GM12878 (cell line): ENCODE results near the gene CYP2A6. TPM values are rescaled to one million over a fixed set of nuclear protein-coding genes. Genes with fewer than 3 reads are reported as not detected.
A peak's percentile ranks its signal among the peaks of the same experiment; 100 is the strongest.

Source experiments
- ATAC-seq: fragments of 200-7000 bp; cut with Tn5 transposase; 3 replicates; pipeline ENCODE4 v1.9.1; 2020; ENCODE audit warnings: mild to moderate bottlenecking, moderate library complexity
- BruUV-seq: library from RNA; stranded (reverse); fragments of 400-500 nt; replicated peaks from 2 replicates; lab custom pipeline; 2021; lab: Mats Ljungman, UMichigan
- CTCF ChIA-PET: fragments of 300-600 bp; sonication (Branson Sonifier 250); formaldehyde crosslinking; extraction: SDS; loops from one replicate; lab custom pipeline; 2021; ENCODE audit warnings: inconsistent platforms; lab: Yijun Ruan, JAX
- POLR2A ChIA-PET: fragments of 350-600 bp; formaldehyde crosslinking; extraction: SDS; loops from one replicate; lab custom pipeline; 2021; ENCODE audit warnings: inconsistent platforms; lab: Charles Lee
- RAD21 ChIA-PET: fragments of 300-600 bp; sonication (Branson Sonifier 250); formaldehyde crosslinking; loops from one replicate; lab custom pipeline; 2023; ENCODE audit warnings: antibody characterized with exemption; ENCODE audit not compliant: unreplicated experiment; lab: Charles Lee
- SMC1A ChIA-PET: fragments of 300-600 bp; sonication (Branson Sonifier 250); formaldehyde crosslinking; loops from one replicate; lab custom pipeline; 2023; ENCODE audit not compliant: unreplicated experiment, uncharacterized antibody; lab: Charles Lee
- DNase-seq: peaks from one replicate; pipeline ENCODE4 v3.0.0-alpha.2; 2011; ENCODE audit warnings: low read depth, low spot score
- FAIRE-seq: peaks from 3 replicates; lab custom pipeline; 2011; peaks lifted over from hg19 to GRCh38; lab: Jason Lieb, UNC
- H2AFZ ChIP-seq: 2 replicates; pipeline ENCODE4 v1.6.0; 2011; ENCODE audit warnings: low read depth, low read length, control low read depth; ENCODE audit not compliant: control insufficient read depth
- H3K27ac ChIP-seq: 2 replicates; pipeline ENCODE4 v1.5.1; 2011; ENCODE audit warnings: control low read depth; ENCODE audit not compliant: control insufficient read depth, insufficient read depth
- H3K27me3 ChIP-seq, 2 experiments: replicated peaks in 1 of 2; 2 replicates each; pipeline versions ENCODE4 v1.6.0 to v1.6.1; 2011; ENCODE audit warnings: low read length in 1 of 2; ENCODE audit not compliant: control insufficient read depth in 2 of 2, insufficient read depth in 2 of 2
- H3K36me3 ChIP-seq, 2 experiments: 2 replicates each; pipeline ENCODE4 v1.5.1; 2011; ENCODE audit warnings: low read length in 1 of 2; ENCODE audit not compliant: control insufficient read depth in 2 of 2, insufficient read depth in 2 of 2
- H3K4me1 ChIP-seq: 2 replicates; pipeline ENCODE4 v1.6.1; 2011; ENCODE audit warnings: mild to moderate bottlenecking, low read length, moderate library complexity, mixed read lengths; ENCODE audit not compliant: control insufficient read depth, insufficient read depth
- H3K4me2 ChIP-seq: 2 replicates; pipeline ENCODE4 v1.6.0; 2011; ENCODE audit warnings: control low read depth; ENCODE audit not compliant: control insufficient read depth, insufficient read depth
- H3K4me3 ChIP-seq: fragments of 200-600 bp; sonication (generic); 2 replicates; pipeline ENCODE4 v1.5.1; 2016
- H3K79me2 ChIP-seq: 2 replicates; pipeline ENCODE4 v1.6.0; 2011; ENCODE audit warnings: low read length; ENCODE audit not compliant: control insufficient read depth, insufficient read depth
- H3K9ac ChIP-seq: 2 replicates; pipeline ENCODE4 v1.8.0; 2011; ENCODE audit warnings: low read length, control low read depth, mixed read lengths; ENCODE audit not compliant: control insufficient read depth, insufficient read depth
- H3K9me3 ChIP-seq: replicated peaks from 3 replicates; pipeline ENCODE4 v1.5.1; 2011; ENCODE audit warnings: mild to moderate bottlenecking, low read length; ENCODE audit not compliant: control insufficient read depth, insufficient read depth
- H4K20me1 ChIP-seq: 2 replicates; pipeline ENCODE4 v1.6.0; 2011; ENCODE audit not compliant: control insufficient read depth, insufficient read depth
- ATF3 ChIP-seq: IDR thresholded peaks from 2 replicates; pipeline ENCODE4 v1.6.1; 2011; ENCODE audit warnings: low read depth, mild to moderate bottlenecking, low read length, moderate library complexity, borderline replicate concordance; ENCODE audit errors: extremely low read depth
- CREB1 ChIP-seq: IDR thresholded peaks from 2 replicates; pipeline ENCODE4 v1.6.1; 2012; ENCODE audit warnings: low read depth, mild to moderate bottlenecking, inconsistent platforms
- CTCF ChIP-seq, 3 experiments: IDR thresholded peaks in 2 of 3; conservative IDR thresholded peaks in 1 of 3; 2 replicates each; pipeline ENCODE4 v1.5.1; 2011; ENCODE audit warnings: low read depth in 3 of 3, low read length in 3 of 3, mild to moderate bottlenecking in 3 of 3, control low read depth in 2 of 3, moderate library complexity in 2 of 3, inconsistent platforms in 1 of 3, mixed read lengths in 1 of 3; ENCODE audit not compliant: control insufficient read depth in 2 of 3, insufficient read depth in 1 of 3; ENCODE audit errors: extremely low read depth in 1 of 3
- HDAC2 ChIP-seq: fragments of 200-600 bp; sonication (generic); IDR thresholded peaks from 2 replicates; pipeline ENCODE4 v1.6.1; 2017
- PML ChIP-seq: IDR thresholded peaks from 2 replicates; pipeline ENCODE4 v1.6.1; 2012; ENCODE audit warnings: low read length, inconsistent platforms
- POLR2A ChIP-seq: IDR thresholded peaks from 2 replicates; pipeline ENCODE4 v1.6.1; 2011; ENCODE audit warnings: low read depth, mild to moderate bottlenecking, low read length
- RB1 ChIP-seq: fragments of 450-650 bp; formaldehyde crosslinking; IDR thresholded peaks from 2 replicates; pipeline ENCODE4 v1.6.1; 2017; ENCODE audit warnings: mild to moderate bottlenecking, borderline replicate concordance
- ZBTB33 ChIP-seq: fragments of 450-650 bp; IDR thresholded peaks from 2 replicates; pipeline ENCODE4 v1.6.1; 2017; ENCODE audit warnings: mild to moderate bottlenecking
- ZSCAN29 ChIP-seq: fragments of 450-650 bp; IDR thresholded peaks from 2 replicates; pipeline ENCODE4 v1.6.1; 2017; ENCODE audit warnings: mild to moderate bottlenecking, moderate library complexity
- WGBS: methylation state at CpG from one replicate; pipeline ENCODE4 v1.1.6; 2016; ENCODE audit warnings: low lambda C conversion rate; ENCODE audit not compliant: insufficient replicate concordance, insufficient coverage; ENCODE audit errors: missing lambda C conversion rate; 5-methylcytosine and 5-hydroxymethylcytosine counted together
- in situ Hi-C: fragments of 300-500 bp; cut with MboI; formaldehyde crosslinking; loops from 9 replicates; pipeline ENCODE4 v1.14.3; 2018; ENCODE audit warnings: mixed read lengths
- intact Hi-C: fragments of 100-400 bp; cut with micrococcal nuclease; formaldehyde crosslinking; loops from one replicate; pipeline ENCODE4 v1.14.2; 2022; ENCODE audit not compliant: unreplicated experiment
- polyA plus RNA-seq, 11 experiments: library from polyadenylated mRNA; depleted of rRNA in 4 of 11; unstranded in 6 of 11; stranded (reverse) in 5 of 11; fragments of >200 nt; fragmentation: Nextera tagmentation in 4 of 11; fragmentation: Illumina TruSeq in 1 of 11; extraction: Ambion mirVana in 4 of 11; extraction: Trizol in 1 of 11; gene quantifications; 1 replicate in 1 of 11; 2 replicates in 10 of 11; pipeline versions ENCODE4 v1.2.1 to v1.2.3, GENCODE V29; 2011 to 2016; ENCODE audit warnings: inconsistent platforms in 2 of 11, missing spikeins in 2 of 11, low read depth in 1 of 11
- total RNA-seq, 4 experiments: library from RNA; depleted of rRNA in 3 of 4; stranded (reverse); fragments of >200 nt in 3 of 4; fragmentation: Illumina TruSeq in 1 of 4; extraction: Trizol in 1 of 4; gene quantifications; 2 replicates each; pipeline versions ENCODE4 v1.2.1 to v1.2.3, GENCODE V29; 2013 to 2021

Gene CYP2A6
- total and polyA plus RNA-seq, 10 of the 15 experiments (the other 5 are each of a cell fraction or from before 2014, with no cell fraction given): 0.97 TPM; not detected in 9

- 0 out of 2 replicates have a peak, but pooled peaks cover 5% of the 10 kb centered on the region for H4K20me1 ChIP-seq
- H3K27ac ChIP-seq: no peak overlapping the region
- WGBS: 97% methylated on average over 5 of the region's 5 CpGs
- TF ChIP-seq PML (peak; percentile 38; the same call in 1 of the 2 replicates), POLR2A (peak; percentile 66), CREB1 (no peak)
- FAIRE-seq: no peak
- no peak for DNase-seq
- peaks cover 7 to 18% of the 10 kb centered on the region in 2 experiments; a peak in 3 of 4 replicates for H3K36me3 ChIP-seq
- H3K27me3 ChIP-seq: no peaks in the 10 kb centered on the region
- H2AFZ ChIP-seq: no peak overlapping the region
- H3K79me2 ChIP-seq: peaks cover 21% of the 10 kb centered on the region
- H3K9ac ChIP-seq: no peak overlapping the region
- BruUV-seq: no TSS peak
- no peak overlapping the region for H3K4me2 ChIP-seq
- H3K4me1 ChIP-seq: peaks cover 24% of the 10 kb centered on the region
- intact Hi-C loops (no loop called here), in situ Hi-C loops (no loop called here)
- no peaks in the 10 kb centered on the region for H3K9me3 ChIP-seq
- RAD21 ChIA-PET: interaction anchor here (0.8 to 3.6 kb wide), 2 partner anchors 12 to 145 kb away, joined by 6 to 10 read pairs; no protein-coding TSS in a partner anchor
- SMC1A ChIA-PET: interaction anchor here (1.0 to 1.6 kb wide), 3 partner anchors 10 to 142 kb away, joined by 3 to 6 read pairs (median 3); partner anchors contain the start of gene EGLN2
- no peak for ATAC-seq
- no peak overlapping the region for H3K4me3 ChIP-seq
- CTCF ChIA-PET: interaction anchor here (2.2 to 5.9 kb wide), 3 partner anchors 30 to 146 kb away, joined by 9 to 51 read pairs (median 28); partner anchors contain the start of gene RAB4B
- POLR2A ChIA-PET: interaction anchor here (0.5 to 4.3 kb wide), 2 partner anchors 15 to 30 kb away, joined by 4 to 37 read pairs; partner anchors contain the start of gene RAB4B
Observed at GRCh38 chr19:40808497-40808896, 41.8 kb downstream of the CYP2A6 start.

- POLR2A ChIA-PET: interaction anchor here (4.3 kb wide), 1 partner anchor 29 kb away, joined by 37 read pairs; the partner anchor contains the start of gene RAB4B
- no TSS peak for BruUV-seq
- CTCF ChIA-PET: interaction anchor here (1.1 to 5.9 kb wide), 7 partner anchors 9 to 145 kb away, joined by 3 to 51 read pairs (median 14); partner anchors contain the start of genes MIA and RAB4B
- WGBS: 100% methylated on average over 2 of the region's 2 CpGs
- no peak for DNase-seq
- no peak overlapping the region for H2AFZ ChIP-seq
- ATAC-seq: no peak
- peaks cover 10% of the 10 kb centered on the region; the same call in 1 of the 2 replicates for H4K20me1 ChIP-seq
- RAD21 ChIA-PET: interaction anchor here (0.8 to 3.6 kb wide), 3 partner anchors 12 to 144 kb away, joined by 6 to 10 read pairs (median 10); no protein-coding TSS in a partner anchor
- intact Hi-C loops: no loop called here
- H3K79me2 ChIP-seq: peaks cover 27% of the 10 kb centered on the region
- H3K36me3 ChIP-seq: peaks cover 11 to 18% of the 10 kb centered on the region in 2 experiments; a peak in 3 of 4 replicates
- in situ Hi-C loops: no loop called here
- no peak overlapping the region for H3K27ac ChIP-seq
- H3K27me3 ChIP-seq: no peaks in the 10 kb centered on the region
- no peak overlapping the region for H3K9ac ChIP-seq
- SMC1A ChIA-PET: interaction anchor here (1.0 to 4.2 kb wide), 4 partner anchors 11 to 142 kb away, joined by 3 to 41 read pairs (median 14); partner anchors contain the start of genes ACTMAP, RAB4B and SNRPA
- no peak overlapping the region for H3K4me2 ChIP-seq
- H3K4me3 ChIP-seq: no peak overlapping the region
- peaks cover 29% of the 10 kb centered on the region for H3K4me1 ChIP-seq
- TF ChIP-seq ATF3: no peak
- no peak for TF ChIP-seq ZSCAN29
- TF ChIP-seq ZBTB33: no peak
- no peak for TF ChIP-seq RB1
- no peak for TF ChIP-seq CTCF (IDR thresholded peaks at IDR 0.05 in 2 of 3, conservative IDR thresholded peaks at IDR 0.05 in 1 of 3; ENCODE audit: control insufficient read depth in 2 of 3, extremely low read depth in 1 of 3, insufficient read depth in 1 of 3, low read depth in 3 of 3, low read length in 3 of 3)
- no peak for TF ChIP-seq HDAC2
- no peak for FAIRE-seq
- H3K9me3 ChIP-seq: no peaks in the 10 kb centered on the region
Observed at GRCh38 chr19:40808021-40808325, 42.3 kb downstream of the CYP2A6 start.
